Activated CD4-positive, alpha-beta T cell treated with anti-CD3 and anti-CD28 coated beads, Interleukin-10, Interleukin-2, amounts not matched to agents 100 ng/mL and 50 ng/mL, durations not matched to agents 16 hours and 8 hours (primary cell): ENCODE results near the gene ZNF594.
"Not testable (repeated sequence)": the region's sequence is repeated elsewhere in the genome, so short reads cannot be mapped to it uniquely, and the experiment has no call there.

ENCODE experiments used
- DNase-seq: peaks from one replicate; pipeline ENCODE4 v3.0.0-alpha.2; 2020

Gene ZNF594

DNA sequence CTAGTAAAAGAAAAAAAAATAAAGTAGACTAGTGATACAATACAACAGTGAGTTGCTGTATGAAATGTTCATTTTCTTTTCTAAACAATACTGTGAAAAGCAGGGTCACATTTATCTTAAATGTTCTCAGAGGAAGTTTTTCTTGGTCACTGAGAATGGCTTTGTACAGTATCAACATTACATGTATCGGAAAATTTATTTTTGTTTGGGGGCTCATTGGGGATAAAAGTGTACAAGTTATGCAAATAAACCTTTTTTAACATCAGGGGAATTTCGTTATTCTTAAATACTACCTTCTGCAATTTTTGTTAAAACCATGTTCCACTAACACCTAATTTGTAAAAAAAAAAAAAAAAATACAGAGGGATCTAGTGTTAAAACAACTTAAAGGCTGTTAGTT lies 8.7 kb upstream of the ZNF594 start:
- no peak for DNase-seq

DNA sequence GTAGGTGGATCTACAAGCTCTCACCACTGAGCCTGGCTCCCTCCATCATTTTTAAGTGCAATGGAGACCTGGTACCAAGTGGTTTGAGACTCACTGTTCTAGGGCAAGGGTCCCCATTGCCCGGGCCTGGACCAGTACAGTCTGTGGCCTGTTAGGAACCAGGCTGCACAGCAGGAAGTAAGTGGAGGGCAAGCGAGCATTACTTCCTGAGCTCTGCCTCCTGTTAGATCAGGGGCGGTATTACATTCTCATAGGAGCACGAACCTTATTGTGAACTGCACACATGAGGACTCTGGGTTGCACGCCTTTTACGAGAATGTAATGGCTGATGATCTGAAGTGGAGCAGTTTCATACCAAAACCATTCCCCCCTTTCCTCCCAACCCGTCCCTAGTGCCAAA lies 6.8 kb upstream of the ZNF594 start:
- DNase-seq, result no peak

DNA sequence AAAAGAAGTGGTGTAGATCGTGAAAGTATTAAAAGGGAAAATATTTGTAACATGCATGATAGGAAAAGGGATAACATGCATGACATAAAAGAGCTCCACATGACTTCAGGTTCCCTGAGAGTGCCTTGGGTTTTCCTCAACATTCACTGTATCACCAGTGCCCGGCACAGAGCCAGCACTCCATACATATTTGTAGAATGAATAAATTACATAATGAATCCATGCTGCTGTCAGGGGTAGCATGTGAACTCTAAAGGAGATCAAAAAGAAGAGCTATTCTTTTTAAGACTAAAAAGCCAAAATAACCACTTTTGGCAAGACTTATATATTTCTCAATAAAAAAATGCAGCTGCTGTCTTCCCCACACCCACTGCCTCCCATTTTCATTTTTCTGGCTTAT lies 2.7 kb upstream of the ZNF594 start:
- no peak for DNase-seq

DNA sequence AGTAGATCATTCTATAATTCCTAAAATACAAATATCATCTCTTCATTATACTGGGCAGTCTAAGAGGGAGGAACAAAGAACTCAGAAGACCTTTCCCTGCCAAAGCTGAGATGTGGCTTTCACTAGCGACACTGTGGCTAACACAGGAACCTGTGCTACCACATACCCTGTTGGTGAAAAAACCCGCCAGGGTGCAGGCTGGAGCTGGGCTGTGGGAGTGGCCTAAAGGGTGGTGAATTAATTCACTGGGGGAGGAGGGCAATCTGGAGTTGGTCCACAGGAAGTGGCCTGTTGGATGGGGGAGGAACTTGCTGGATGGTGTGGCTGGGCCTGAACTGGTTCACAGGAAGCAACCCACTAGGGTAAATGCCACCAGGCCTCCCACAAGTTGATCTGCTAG lies 7.4 kb downstream of the ZNF594 start:
- no peak for DNase-seq

DNA sequence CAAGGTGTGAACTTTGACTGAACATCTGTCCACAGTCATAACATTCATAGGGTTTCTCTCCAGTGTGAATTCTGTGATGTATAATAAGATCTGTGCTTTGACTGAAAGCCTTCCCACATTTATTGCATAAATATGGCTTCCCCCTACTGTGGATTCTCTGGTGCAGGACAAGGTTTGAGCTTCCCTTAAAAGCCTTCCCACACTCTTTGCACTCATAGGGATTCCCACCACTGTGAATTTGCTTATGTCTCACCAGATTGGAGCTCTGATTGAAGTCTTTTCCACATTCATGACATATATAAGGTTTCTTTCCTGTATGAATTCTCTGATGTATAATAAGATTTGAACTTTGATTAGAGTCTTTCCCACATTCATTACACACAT lies 8.3 kb downstream of the ZNF594 start:
- DNase-seq, result no peak

DNA sequence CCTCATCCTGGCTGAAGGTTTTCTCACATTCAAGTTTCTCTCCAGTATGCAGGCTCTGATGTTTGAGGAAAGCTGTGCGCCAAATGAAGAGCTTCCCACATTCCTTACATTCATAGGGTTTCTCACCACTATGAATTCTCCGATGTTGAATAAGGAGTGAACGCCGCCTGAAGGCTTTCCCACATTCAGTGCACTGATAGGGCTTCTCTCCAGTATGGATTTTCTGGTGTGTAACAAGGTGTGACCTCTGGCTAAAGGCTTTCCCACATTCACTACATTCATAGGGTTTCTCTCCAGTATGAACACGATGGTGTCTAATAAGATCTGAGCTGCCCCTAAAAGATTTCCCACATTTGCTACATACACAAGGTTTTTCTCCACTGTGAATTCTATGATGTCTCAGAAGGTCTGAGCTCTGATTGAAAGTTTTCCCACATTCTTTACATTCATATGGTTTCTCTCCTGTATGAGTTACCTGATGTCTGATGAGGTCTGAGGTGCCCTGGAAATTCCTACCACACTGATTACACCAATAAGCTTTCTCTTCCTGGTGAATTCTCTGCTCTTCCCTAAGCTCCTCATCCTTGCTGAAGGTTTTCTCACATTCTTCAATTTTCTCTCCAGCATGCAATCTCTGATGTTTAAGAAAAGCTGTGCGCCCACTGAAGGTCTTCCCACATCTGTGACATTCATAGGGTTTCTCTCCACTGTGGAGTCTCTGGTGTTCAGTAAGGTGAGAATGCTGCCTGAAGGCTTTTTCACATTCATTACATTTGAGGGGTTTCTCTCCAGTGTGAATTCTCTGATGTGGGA lies 8.9 kb downstream of the ZNF594 start:
- no peak for DNase-seq

DNA sequence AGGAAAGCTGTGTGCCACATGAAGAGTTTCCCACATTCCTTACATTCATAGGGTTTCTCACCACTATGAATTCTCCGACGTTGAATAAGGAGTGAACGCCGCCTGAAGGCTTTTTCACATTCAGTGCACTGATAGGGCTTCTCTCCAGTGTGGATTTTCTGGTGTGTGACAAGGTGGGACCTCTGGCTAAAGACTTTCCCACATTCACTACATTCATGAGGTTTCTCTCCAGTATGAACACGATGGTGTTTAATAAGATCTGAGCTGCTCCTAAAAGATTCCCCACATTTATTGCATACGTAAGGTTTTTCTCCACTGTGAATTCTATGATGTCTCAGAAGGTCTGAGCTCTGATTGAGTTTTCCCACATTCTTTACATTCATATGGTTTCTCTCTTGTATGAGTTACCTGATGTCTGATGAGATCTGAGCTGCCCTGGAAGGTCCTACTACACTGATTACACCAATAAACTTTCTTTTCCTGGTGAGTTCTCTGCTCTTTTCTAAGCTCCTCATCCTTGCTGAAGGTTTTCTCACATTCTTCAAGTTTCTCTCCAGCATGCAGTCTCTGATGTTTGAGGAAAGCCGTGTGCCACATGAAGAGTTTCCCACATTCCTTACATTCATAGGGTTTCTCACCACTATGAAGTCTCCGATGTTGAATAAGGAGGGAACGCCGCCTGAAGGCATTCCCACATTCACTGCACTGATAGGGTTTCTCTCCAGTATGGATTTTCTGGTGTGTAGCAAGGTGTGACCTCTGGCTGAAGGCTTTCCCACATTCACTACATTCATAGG lies 10.0 kb downstream of the ZNF594 start:
- DNase-seq, result no peak

DNA sequence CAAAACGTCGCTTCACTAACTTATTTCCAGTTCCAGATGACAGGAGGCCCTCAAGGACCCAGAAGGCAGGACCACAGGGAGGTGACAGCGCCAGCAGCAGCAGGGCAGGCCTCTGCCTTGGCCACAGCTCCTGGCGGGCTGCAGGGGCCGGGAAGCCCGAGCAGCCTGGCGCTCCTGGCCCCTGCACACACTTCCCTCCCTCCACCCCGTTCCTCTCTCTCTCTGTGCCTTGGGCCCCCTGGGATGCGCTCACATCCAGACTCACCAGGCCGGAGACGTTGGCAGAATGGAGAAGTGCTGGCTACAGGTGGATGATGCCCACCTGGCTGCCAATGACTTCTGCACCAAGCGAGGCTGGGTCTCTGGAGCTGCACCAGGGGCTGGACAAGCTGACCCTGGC lies 12.7 kb downstream of the ZNF594 start:
- DNase-seq, result no peak

DNA sequence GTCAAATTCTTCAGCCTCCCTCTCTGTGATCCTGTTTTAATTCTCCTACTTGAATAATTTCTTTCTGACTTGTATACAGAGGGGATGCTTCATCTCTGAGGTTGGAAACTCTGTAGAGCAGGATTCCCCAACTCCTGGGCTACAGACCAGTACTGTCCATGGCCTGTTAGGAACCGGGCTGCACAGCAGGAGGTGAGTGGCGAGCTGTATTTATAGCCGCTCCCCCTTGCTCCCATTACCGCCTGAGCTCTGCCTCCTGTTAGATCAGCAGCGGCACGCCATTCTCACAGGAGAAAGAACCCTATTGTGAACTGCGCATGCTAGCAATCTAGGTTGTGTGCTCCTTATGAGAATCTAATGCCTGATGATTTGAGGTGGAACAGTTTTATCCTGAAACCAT lies 16.6 kb downstream of the ZNF594 start:
- not testable (repeated sequence) for DNase-seq

DNA sequence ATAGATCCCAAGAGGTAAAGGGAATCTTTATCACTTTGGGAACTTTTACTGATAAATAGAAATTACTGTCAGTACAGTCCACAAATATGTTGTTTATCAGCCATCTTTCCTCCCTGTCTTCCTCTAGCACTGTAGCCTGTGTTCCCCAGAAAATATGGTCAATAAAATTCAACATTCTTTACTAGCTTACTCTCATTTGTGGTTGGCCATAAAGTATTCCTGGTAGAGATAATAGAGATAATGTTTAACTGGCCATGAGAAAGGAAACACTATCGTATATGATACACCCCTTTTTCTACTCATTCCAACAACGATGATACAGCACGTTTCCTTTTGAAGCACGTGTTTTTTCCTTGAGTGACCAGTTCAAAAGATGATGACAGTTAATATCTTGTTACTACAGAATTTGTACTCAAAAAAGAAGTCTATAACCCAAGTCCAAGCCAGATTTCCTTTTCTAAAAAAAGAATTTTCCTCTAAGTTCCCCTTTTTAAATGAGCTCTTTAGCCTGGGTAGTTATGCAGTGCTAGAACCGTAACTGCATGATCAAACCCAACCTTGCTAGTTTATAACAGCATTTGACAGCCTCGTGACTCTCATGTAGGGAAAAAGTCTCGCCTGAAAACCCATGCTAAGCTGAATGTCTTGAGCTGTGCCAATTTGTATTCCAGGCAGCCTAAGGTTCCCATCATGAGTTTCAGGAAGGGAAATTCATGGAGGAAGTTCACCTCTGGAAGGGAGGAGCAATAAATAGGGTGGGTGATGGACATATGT lies 25.7 kb downstream of the ZNF594 start:
- DNase-seq, result not testable (repeated sequence)

DNA sequence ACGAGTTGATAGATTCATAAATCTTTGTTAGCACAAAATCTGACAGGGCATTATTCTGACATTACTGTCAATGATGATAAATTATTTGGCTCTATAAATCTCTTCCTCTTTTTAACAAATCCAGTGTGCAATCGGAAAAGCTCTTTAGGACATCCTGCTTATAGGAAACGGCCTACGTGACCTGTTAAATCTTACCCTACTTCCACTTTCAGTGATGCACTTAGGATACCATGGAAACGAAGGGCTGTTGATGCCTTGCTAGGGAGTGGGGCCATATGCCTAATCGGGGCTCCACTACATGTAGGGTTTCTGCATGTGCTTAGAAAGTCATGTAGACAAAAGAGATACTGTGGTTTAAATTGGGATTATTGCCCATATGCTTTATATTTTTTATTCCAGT lies 27.2 kb downstream of the ZNF594 start:
- no peak for DNase-seq

DNA sequence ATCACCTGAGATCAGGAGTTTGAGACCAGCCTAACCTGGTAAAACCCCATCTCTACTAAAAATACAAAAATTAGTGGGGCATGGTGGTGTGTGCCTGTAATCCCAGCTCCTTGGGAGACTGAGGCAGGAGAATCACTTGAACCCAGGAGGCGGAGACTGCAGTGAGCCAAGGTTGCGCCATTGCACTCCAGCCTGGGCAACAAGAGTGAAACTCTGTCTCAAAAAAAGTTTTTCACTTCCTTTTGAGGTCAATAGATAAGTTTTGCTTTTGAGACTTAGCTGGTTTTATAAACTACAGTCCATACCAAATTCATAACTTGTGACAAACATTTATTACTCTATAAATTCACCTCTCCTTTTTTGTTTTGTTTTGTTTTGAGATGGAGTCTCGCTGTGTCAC lies 29.9 kb downstream of the ZNF594 start:
- DNase-seq, result not testable (repeated sequence)

DNA sequence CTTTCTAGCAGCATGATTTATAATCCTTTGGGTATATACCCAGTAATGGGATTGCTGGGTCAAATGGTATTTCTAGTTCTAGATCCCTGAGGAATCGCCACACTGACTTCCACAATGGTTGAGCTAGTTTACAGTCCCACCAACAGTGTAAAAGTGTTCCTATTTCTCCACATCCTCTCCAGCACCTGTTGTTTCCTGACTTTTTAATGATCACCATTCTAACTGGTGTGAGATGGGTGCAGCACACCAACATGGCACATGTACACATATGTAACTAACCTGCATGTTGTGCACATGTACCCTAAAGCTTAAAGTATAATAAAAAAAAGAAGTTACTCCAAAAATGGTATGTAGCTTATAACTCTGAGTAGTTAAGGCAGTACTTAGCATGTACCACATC lies 31.0 kb downstream of the ZNF594 start:
- DNase-seq, result not testable (repeated sequence)

DNA sequence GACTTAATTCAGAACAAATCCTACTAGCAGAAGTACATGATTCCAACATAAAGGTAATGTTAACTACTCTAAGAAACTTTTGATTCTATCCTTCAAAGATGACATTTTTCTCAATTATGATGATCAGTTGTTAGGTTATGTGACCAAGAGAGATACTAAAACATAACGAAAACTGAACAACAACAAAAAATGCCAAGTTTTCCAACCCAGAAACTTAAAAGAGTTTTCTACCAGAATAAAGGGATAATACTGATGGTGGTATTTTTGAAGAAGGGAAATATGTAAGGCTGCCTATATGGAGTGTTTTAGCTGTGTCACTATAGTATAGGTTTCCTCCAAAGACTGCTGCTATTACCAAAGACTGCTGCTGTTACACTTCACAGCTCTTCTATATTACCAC lies 45.5 kb downstream of the ZNF594 start:
- not testable (repeated sequence) for DNase-seq

DNA sequence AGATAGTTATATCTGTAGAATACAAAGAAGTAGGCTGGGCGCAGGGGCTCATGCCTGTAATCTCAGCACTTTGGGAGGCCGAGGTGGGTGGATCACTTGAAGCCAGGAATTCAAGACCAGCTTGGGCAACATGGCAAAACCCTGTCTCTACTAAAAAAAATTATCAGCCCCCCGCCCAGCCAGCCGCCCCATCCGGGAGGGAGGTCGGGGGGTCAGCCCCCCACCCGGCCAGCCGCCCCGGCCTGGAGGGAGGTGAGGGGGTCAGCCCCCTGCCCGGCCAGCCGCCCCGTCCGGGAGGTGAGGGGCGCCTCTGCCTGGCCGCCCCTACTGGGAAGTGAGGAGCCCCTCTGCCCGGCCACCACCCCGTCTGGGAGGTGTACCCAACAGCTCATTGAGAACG lies 48.8 kb downstream of the ZNF594 start:
- not testable (repeated sequence) for DNase-seq

DNA sequence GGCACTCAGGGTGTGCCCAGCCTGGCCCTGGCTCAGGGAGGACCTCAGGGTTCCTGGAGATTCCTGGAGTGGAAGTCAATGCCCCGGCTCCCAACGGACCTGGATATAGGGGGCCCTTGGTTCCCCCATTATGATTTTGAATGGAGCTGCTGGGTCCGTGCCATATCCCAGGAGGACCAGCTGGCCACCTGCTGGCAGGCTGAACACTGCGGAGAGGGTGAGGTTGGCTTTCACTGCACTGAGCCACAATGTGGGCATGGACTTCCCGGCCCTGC lies 52.3 kb downstream of the ZNF594 start:
- DNase-seq, result no peak

DNA sequence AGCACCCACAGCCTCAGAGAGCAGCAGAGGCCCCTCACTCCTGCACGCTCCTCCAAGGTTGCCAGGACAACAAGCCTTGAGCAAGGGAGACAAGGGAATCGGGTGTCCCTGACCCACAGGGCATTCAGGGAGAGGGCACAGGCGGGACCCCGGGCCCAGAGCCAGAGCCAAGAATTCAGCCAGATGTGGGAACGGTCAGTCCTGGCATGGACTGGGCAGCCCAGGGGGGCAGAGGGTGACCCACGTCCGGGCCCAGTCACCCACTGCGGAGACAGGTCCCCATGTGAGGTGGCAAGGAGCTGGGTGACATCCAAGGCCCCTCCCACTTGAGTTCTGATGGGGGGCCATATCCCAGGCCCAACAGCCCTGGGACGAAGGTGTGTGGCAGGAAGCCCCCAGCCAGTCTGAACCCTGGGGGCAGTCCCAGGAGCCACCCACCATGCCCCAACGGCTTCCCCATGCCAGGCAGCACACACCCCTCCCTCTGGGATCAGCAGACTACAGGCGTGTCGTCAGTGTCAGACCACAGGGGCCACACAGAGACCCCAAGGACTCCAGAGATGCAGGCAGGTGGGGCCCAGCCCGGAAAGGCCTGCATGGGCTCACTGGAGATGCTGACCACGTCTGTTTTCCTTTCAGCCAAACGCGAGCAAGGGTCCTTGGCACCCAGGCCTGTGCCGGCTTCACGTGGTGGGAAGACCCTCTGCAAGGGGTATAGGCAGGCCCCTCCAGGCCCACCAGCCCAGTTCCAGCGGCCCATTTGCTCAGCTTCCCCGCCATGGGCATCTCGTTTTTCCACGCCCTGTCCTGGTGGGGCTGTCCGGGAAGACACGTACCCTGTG lies 52.8 kb downstream of the ZNF594 start:
- DNase-seq, result no peak

DNA sequence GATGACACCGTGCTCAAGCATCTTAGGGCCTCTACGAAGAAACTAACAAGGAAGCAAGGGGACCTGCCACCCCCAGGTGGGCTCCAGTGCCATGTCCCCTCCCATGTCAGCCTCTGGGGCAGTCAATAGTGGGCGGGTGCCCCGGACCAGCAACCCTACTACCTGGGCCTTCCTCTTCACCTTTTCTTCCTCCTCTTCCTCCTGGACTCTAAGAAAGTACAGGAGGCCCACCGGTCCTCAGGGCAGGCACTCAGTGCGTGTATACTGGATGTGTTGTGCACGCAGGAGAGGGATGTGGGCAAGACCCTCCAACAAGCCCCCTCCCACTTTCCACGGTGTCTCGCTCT lies 53.5 kb downstream of the ZNF594 start:
- DNase-seq, result not testable (repeated sequence)

DNA sequence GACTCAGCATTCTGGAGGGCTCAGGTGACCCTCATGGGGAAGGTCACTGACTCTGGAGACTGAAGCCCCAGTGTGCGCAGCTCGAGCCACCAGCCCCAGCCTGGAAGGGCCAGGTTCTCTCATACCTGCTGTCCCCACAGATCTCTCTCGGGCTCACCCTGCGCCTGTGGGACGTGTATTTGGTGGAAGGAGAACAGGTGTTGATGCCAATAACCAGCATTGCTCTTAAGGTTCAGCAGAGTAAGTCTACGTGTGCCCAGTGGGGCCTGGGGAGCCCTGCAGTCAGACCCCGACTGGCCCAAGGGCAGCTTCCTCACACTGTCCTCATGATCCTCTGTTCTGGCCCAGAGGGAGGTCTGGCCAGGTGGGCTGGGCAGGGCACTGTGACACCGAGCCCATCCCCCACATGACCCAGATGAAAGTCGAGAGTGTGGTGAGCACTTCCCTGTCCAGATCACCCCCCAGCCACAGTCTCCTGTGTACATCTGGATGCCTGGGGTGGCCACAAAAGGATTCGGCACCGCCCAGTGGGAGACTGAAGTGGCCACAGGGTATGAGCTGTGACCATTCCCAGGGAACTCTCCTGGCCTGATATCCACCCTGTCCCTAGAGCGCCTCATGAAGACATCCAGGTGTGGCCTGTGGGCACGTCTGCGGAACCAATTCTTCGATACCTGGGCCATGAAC lies 54.0 kb downstream of the ZNF594 start:
- not testable (repeated sequence) for DNase-seq

DNA sequence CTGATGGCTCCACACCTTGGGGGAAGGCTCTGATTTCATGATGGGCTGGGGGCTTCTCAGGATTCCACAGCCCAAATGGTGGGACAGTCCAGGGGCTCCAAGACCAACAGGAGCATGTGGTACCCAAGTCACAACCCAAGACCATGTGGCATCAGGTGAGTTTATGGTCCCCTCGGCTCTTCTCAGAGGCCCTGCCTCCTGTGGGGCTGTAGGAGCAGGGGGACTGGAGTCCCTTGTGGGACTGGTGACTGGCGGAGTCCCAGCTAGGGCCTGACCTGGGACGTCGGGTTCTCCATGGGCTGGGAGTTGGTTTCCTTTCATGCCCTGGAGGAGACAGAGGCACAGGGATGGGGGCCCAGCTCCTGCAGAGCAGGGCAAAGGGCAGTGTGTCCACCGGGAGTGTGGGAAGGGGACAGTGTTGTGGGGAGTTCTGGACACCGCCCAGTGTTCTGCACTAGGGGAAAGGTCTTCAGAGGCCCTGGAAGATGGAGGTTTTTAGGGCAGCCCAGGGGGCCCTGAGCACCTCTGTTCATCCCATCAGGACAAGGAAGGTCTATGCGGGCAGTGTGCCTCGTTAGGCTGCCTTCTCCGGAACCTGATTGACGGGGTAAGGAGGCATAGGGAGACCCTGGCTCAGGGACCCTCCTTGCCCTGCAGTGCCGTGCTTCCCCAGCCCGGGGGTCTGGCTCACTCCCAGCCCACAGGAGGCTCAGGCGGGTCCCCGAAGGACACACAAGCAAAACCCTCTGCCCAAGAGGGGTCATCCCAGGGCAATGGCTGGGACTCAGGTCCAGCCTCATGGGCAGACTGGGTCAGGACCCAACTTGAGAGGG lies 54.9 kb downstream of the ZNF594 start:
- DNase-seq, result not testable (repeated sequence)
